HG02943 (cell line): Measurements from ENCODE around the gene COL2A1.

ENCODE experiments used
- ATAC-seq: cut with Tn5 transposase; IDR thresholded peaks from one replicate; pipeline ENCODE4 v1.9.1; 2021; ENCODE audit warnings: mild to moderate bottlenecking, low read depth, moderate library complexity; ENCODE audit not compliant: unreplicated experiment

COL2A1 gene

GRCh38 chr12:48031135-48031960 is 27.1 kb upstream of the COL2A1 start:
- ATAC-seq: no peak

GRCh38 chr12:48030173-48030650 is 25.9 kb upstream of the COL2A1 start:
- ATAC-seq: no peak

- no peak for ATAC-seq
Measured at GRCh38 chr12:48029491-48030172, 25.4 kb upstream of the COL2A1 start.

GRCh38 chr12:48028541-48029431 is 24.5 kb upstream of the COL2A1 start:
- ATAC-seq: no peak

GRCh38 chr12:48027183-48028002 is 23.1 kb upstream of the COL2A1 start:
- no peak for ATAC-seq

- no peak for ATAC-seq
Measured at GRCh38 chr12:48026060-48026827, 22.0 kb upstream of the COL2A1 start.

- ATAC-seq: no peak
Measured at GRCh38 chr12:48025281-48025680, 21.0 kb upstream of the COL2A1 start.

- ATAC-seq: no peak
Measured at GRCh38 chr12:48024735-48025134, 20.5 kb upstream of the COL2A1 start.

GRCh38 chr12:48023386-48023785 is 19.1 kb upstream of the COL2A1 start:
- no peak for ATAC-seq

GRCh38 chr12:48022676-48023385 is 18.6 kb upstream of the COL2A1 start:
- no peak for ATAC-seq

- no peak for ATAC-seq
Measured at GRCh38 chr12:48022180-48022521, 17.9 kb upstream of the COL2A1 start.

GRCh38 chr12:48021485-48022179 is 17.4 kb upstream of the COL2A1 start:
- no peak for ATAC-seq

GRCh38 chr12:48019639-48020265 is 15.5 kb upstream of the COL2A1 start:
- ATAC-seq: no peak

GRCh38 chr12:48018618-48018995 is 14.3 kb upstream of the COL2A1 start:
- ATAC-seq: no peak

GRCh38 chr12:48017921-48018617 is 13.8 kb upstream of the COL2A1 start:
- ATAC-seq: no peak

GRCh38 chr12:48017496-48017895 is 13.2 kb upstream of the COL2A1 start:
- no peak for ATAC-seq

GRCh38 chr12:48016373-48017020 is 12.2 kb upstream of the COL2A1 start:
- no peak for ATAC-seq
